ENCODE results near the gene C1orf232. TPM values are rescaled to one million over a fixed set of nuclear protein-coding genes. Genes with fewer than 3 reads are reported as not detected.

Gene C1orf232
- total RNA-seq, 1 donor = not detected

DNA sequence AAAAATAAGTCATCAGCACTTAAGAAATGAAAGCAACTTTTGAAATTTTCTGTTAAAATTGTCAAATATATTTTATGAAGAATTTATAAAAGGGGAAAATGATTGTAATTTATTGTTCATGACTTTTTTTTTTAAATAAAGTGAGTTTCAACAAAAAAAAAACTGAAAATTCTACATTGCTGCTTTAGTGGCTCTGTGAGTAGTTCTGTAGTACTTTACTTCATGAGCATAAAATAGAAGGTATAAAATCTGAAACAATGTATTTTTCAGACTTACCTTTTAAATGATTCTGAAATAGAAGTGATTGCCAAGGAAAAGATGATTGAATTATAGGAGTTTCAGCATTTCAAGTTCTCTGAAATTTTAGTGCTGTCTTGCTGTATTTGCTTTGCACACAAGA is 43.4 kb downstream of the C1orf232 start:
- TF ChIP-seq, protein P1, sequence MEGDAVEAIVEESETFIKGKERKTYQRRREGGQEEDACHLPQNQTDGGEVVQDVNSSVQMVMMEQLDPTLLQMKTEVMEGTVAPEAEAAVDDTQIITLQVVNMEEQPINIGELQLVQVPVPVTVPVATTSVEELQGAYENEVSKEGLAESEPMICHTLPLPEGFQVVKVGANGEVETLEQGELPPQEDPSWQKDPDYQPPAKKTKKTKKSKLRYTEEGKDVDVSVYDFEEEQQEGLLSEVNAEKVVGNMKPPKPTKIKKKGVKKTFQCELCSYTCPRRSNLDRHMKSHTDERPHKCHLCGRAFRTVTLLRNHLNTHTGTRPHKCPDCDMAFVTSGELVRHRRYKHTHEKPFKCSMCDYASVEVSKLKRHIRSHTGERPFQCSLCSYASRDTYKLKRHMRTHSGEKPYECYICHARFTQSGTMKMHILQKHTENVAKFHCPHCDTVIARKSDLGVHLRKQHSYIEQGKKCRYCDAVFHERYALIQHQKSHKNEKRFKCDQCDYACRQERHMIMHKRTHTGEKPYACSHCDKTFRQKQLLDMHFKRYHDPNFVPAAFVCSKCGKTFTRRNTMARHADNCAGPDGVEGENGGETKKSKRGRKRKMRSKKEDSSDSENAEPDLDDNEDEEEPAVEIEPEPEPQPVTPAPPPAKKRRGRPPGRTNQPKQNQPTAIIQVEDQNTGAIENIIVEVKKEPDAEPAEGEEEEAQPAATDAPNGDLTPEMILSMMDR (IDR thresholded peaks at IDR 0.05; ENCODE audit: insufficient read depth, low read length) = no peak
- DNase-seq (ENCODE audit: low read depth) = no peak
- H3K4me3 ChIP-seq (ENCODE audit: low read depth, low read length) = no peak overlapping the region

DNA sequence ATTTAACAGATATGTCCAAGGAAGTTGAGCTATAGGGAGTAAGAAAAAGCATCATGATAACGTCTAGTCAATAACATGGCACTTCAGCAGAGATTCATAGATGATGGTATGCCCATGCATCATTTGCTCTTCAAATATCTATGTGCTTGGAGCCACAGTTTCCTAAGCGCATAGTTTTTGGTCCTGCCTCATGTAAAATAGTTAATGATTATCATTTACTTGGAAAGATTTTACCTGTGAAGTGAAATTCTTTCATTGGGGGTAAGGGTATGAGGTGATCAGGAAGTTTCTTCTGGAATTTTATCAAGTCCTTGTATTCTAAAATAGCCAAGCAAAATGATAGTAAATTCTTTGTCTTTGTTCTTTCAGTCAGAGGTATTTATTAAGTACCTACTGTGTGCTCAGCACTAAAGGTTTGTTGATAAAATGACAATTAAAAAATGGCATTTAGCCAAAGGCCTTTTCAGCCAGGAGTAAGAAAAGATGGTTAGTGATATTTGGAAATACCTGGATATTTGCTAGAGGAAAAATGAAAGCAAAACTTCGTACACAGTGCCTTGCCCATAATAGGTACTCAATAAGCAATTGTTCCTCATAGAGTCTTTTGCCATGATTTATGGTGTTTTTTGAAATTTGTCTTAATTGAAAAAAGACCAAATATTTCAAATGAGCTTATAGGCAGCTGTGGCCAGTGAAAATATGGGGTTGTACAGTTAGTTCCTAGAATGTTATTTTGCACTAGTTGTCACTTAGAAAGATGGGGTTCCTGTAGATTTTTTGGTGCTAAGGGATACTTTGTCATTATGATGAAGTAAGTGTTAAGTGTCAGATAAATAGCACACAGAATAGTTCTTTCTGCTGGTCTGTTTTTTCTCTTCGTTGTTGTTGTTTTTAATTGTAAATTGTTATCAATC is 44.1 kb downstream of the C1orf232 start:
- TF ChIP-seq, protein P1 (IDR thresholded peaks at IDR 0.05; ENCODE audit: insufficient read depth, low read length) = no peak
- H3K4me3 ChIP-seq (ENCODE audit: low read depth, low read length) = no peak overlapping the region
- DNase-seq (ENCODE audit: low read depth) = no peak

DNA sequence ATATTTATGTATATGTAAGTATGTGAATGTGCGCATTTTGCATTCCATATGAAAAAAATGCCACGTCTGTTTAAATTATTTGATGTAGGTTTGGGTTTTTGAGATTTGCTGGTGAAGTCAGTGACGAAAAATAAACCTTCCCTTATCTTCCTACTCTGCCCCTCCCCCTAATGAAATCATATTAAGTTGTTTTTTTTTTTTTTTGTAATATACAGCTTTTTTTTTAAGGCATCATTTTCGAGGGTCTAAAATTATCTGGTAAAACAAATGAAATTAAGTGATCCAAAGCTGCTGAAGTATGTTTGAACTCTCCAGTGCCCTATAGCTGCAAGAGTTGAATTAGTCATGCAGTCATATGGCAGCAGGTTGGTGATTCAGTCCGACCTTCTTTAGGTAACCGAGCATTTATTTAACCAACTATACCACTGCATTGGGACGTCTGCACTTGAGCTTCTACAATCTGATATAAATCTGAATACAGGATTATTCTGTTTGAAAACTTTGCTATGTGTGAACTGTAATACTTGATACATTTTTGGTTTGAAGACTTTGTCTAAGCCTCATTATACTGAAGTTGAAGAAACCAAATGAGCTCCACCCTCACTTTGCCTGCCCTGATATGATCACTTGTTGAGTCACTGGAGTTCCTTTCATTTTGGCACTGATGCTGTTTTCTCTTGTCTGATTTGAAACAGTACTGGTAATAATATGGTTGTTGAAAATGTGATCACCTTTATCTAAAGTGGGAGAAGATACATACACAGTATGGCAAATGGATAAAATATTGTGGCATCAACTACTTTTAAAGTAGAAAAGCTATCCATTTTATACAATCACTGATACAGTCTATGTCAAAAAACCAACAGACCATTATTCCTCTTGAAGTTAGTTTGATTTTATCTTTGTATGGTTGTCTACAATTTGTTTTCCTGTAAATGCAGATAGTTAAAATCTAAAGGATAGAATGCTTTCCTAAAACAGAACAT is 45.5 kb downstream of the C1orf232 start:
- TF ChIP-seq, protein P1 (IDR thresholded peaks at IDR 0.05; ENCODE audit: insufficient read depth, low read length) = no peak
- no peak overlapping the region for H3K4me3 ChIP-seq (ENCODE audit: low read depth, low read length)
- DNase-seq (ENCODE audit: low read depth) = peak; percentile 53

DNA sequence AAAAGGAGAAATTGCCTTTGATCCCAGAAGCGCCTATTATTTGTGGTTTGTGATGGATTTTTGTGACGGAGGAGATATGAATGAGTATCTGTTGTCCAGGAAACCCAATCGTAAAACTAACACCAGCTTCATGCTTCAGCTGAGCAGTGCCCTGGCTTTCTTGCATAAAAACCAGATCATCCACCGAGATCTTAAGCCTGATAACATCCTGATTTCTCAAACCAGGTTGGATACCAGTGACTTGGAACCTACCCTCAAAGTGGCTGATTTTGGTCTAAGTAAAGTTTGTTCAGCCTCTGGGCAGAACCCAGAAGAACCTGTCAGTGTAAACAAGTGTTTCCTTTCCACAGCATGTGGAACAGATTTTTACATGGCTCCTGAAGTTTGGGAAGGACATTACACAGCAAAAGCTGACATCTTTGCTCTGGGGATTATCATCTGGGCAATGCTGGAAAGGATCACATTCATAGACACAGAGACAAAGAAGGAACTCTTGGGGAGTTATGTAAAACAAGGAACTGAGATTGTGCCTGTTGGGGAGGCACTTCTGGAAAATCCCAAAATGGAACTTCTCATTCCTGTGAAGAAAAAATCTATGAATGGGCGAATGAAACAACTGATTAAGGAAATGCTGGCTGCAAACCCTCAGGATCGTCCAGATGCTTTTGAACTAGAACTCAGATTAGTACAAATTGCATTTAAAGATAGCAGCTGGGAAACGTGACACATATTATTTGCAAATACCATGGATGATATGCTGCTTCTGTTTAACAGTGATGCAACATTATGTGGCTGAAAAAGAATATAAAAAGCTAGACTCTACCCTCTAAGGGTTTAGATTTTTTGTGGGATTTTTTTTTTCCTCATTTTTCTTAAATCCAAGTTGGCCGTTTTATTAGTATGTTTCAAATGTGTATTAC is 46.6 kb downstream of the C1orf232 start:
- TF ChIP-seq, protein P1 (IDR thresholded peaks at IDR 0.05; ENCODE audit: insufficient read depth, low read length) = no peak
- H3K4me3 ChIP-seq (ENCODE audit: low read depth, low read length) = no peak overlapping the region
- DNase-seq (ENCODE audit: low read depth) = no peak

DNA sequence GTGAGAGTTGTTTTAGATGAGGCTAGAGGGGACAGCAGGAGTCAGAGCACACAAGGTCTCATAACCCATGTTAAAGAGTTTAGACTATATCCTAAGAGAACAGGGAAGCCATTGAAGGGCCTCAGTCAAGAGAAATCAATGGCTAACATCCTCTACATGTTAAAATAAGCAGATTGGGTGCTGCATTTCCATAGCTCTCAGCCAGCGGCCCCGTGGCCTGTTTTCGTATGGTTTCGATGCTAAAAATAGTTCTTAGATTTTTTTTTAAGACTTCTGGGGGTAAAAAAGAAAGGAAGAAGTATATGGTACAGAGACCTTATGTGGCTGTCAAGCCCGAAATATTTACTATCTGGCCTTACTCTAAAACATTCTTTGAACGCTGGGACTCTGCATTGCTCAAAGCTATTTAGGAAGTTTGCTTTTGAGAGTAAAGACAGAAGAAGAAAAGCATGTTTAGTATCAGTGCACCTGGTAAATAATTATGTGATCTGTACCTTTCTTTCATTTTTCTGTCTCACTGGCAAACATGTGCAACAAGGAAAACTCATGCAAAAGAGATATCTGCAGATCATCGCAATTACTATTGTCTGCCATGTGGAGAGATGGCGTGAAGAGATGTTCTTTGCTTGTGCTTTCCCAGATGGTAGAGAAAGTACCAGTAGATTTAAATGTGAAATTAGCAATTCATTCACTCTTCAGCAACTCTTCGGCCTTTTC is 48.7 kb downstream of the C1orf232 start:
- TF ChIP-seq, protein P1 (IDR thresholded peaks at IDR 0.05; ENCODE audit: insufficient read depth, low read length) = no peak
- DNase-seq (ENCODE audit: low read depth) = no peak
- no peak overlapping the region for H3K4me3 ChIP-seq (ENCODE audit: low read depth, low read length)

Measured in fibroblast of the aortic adventitia (primary cell).